Measurements from ENCODE around the gene UBAP1L. TPM values are rescaled to one million over a fixed set of nuclear protein-coding genes. Genes with fewer than 3 reads are reported as not detected.

Gene UBAP1L
- total and polyA plus RNA-seq, 2 of the 4 experiments (the other 2 are of a cell fraction) = 0.36 to 1.1 TPM

GRCh38 chr15:65068403-65068788, 46.6 kb downstream of the UBAP1L start:
- ChIA-PET POLR2A (ENCODE audit: unreplicated experiment) (no interaction called here), CTCF (interaction anchor here (1.6 to 2.2 kb wide), 2 partner anchors 14 to 33 kb away, joined by 6 to 8 read pairs; no protein-coding TSS in a partner anchor)
- H3K36me3 ChIP-seq (ENCODE audit: control insufficient read depth, insufficient read depth, low read length) = no peaks in the 10 kb centered on the region
- no TSS peak for BruUV-seq (replicated peaks)
- peak overlapping the region in 1 of 2 experiments; percentile 20; a peak in 2 of 4 replicates for H4K8ac ChIP-seq (ENCODE audit: low read depth in 2 of 2, low read length in 2 of 2)
- peak overlapping the region; percentile 68 for H4K91ac ChIP-seq (ENCODE audit: insufficient read depth, low read depth, low read length)
- dilution Hi-C loops (cut with HindIII; ENCODE audit: low sequenced_read_pairs, unreplicated experiment) = no loop called here
- peak overlapping the region; percentile 42; the same call in 1 of the 2 replicates for H3K4me2 ChIP-seq (ENCODE audit: low read depth, low read length)
- peak overlapping the region; percentile 58 for H2BK5ac ChIP-seq (ENCODE audit: low read depth, low read length, poor library complexity, severe bottlenecking)
- peak overlapping the region; percentile 58 for H2AFZ ChIP-seq (replicated peaks; ENCODE audit: low read length, poor library complexity)
- TF ChIP-seq, protein P1, sequence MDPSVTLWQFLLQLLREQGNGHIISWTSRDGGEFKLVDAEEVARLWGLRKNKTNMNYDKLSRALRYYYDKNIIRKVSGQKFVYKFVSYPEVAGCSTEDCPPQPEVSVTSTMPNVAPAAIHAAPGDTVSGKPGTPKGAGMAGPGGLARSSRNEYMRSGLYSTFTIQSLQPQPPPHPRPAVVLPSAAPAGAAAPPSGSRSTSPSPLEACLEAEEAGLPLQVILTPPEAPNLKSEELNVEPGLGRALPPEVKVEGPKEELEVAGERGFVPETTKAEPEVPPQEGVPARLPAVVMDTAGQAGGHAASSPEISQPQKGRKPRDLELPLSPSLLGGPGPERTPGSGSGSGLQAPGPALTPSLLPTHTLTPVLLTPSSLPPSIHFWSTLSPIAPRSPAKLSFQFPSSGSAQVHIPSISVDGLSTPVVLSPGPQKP (IDR thresholded peaks at IDR 0.05; ENCODE audit: borderline replicate concordance, low read depth, low read length) = no peak
- TF ChIP-seq CHD1 (IDR thresholded peaks at IDR 0.05; ENCODE audit: low read depth, low read length) = no peak
- TF ChIP-seq CEBPB (IDR thresholded peaks at IDR 0.05; ENCODE audit: low read depth, low read length) = no peak
- no peak for TF ChIP-seq MAFK (IDR thresholded peaks at IDR 0.05; ENCODE audit: low read depth, low read length)
- no peak for TF ChIP-seq RAD21 (IDR thresholded peaks at IDR 0.05; ENCODE audit: low read length)
- no peak for TF ChIP-seq FOS (IDR thresholded peaks at IDR 0.05; ENCODE audit: low read depth, low read length)
- no peak for TF ChIP-seq NFE2L2 (IDR thresholded peaks at IDR 0.05; ENCODE audit: low read depth, low read length)
- no peak for TF ChIP-seq RCOR1 (IDR thresholded peaks at IDR 0.05; ENCODE audit: insufficient replicate concordance, low read length)
- no peak for TF ChIP-seq MAZ (IDR thresholded peaks at IDR 0.05; ENCODE audit: borderline replicate concordance, low read depth, low read length)
- no peak for TF ChIP-seq RFX5 (IDR thresholded peaks at IDR 0.05; ENCODE audit: low read depth, low read length)
- H3K27me3 ChIP-seq (ENCODE audit: control insufficient read depth, insufficient read depth, low read length) = peaks cover 16% of the 10 kb centered on the region
- H3K4me3 ChIP-seq (ENCODE audit: insufficient read depth, low read depth, low read length) = no peak overlapping the region
- peaks cover 9% of the 10 kb centered on the region for H4K20me1 ChIP-seq (ENCODE audit: insufficient read depth, low read length)
- peaks cover 37% of the 10 kb centered on the region for H3K9me1 ChIP-seq (ENCODE audit: insufficient read depth, low read length)
- WGBS, 2 experiments (ENCODE audit: extremely low coverage in 2 of 2, insufficient read length in 1 of 2) = no CpG with 5 or more reads among the region's 3 CpGs
- peak overlapping the region; percentile 78 for H2AK5ac ChIP-seq (ENCODE audit: low read depth, low read length)
- H3K79me1 ChIP-seq (ENCODE audit: low read depth in 1 of 2, low read length in 2 of 2) = no peaks in the 10 kb centered on the region
- H3K14ac ChIP-seq (replicated peaks; ENCODE audit: low read depth, low read length) = peak overlapping the region; percentile 61
- H3K4ac ChIP-seq (ENCODE audit: low read depth, low read length) = peak overlapping the region; percentile 74
- peak overlapping the region; percentile 81 for H2BK20ac ChIP-seq (ENCODE audit: low read depth, low read length)
- H3K23ac ChIP-seq (ENCODE audit: low read depth, low read length) = peak overlapping the region; percentile 68; the same call in 1 of the 2 replicates
- DNase-seq (no peak), ATAC-seq (ENCODE audit: low read depth) (no peak)
- H3K4me1 ChIP-seq (ENCODE audit: control insufficient read depth, insufficient read depth, low read length) = peaks cover 42% of the 10 kb centered on the region
- H3K56ac ChIP-seq (ENCODE audit: extremely low read depth, insufficient read depth, low read length) = no peak overlapping the region
- peak overlapping the region; percentile 60 for H2AK9ac ChIP-seq (replicated peaks; ENCODE audit: low read depth, low read length, poor library complexity)
- intact Hi-C loops (cut with micrococcal nuclease) = no loop called here
- H3K9me3 ChIP-seq (ENCODE audit: control insufficient read depth, insufficient read depth, low read length) = no peaks in the 10 kb centered on the region
- peak overlapping the region; percentile 77; the same call in 1 of the 2 replicates for H3K27ac ChIP-seq (ENCODE audit: insufficient read depth, low read length)
- H3K9ac ChIP-seq (ENCODE audit: low read depth, low read length) = no peak overlapping the region
- peak overlapping the region; percentile 92 for H2BK120ac ChIP-seq (ENCODE audit: low read depth, low read length)
- in situ Hi-C loops (cut with MboI; ENCODE audit: low sequenced_read_pairs) = no loop called here
- peak overlapping the region; percentile 78 for H3K18ac ChIP-seq (ENCODE audit: low read depth, low read length)
- peak overlapping the region; percentile 62 for H4K5ac ChIP-seq (ENCODE audit: low read depth, low read length)
- peak overlapping the region; percentile 5; the same call in 1 of the 3 replicates for H2BK15ac ChIP-seq (ENCODE audit: low read depth, low read length)
